IPS-NIHi11 (cell line): Measurements from ENCODE around the gene HIBCH.
"Not testable (repeated sequence)": the region's sequence is repeated elsewhere in the genome, so short reads cannot be mapped to it uniquely, and the experiment has no call there.

Experiments
- DNase-seq: peaks from one replicate; pipeline ENCODE4 v3.0.0; 2012; ENCODE audit warnings: mixed read lengths, low spot score

The HIBCH gene

GRCh38 chr2:190342611-190343010 is 23.0 kb upstream of the HIBCH start:
- no peak for DNase-seq

GRCh38 chr2:190340369-190340768 is 20.7 kb upstream of the HIBCH start:
- DNase-seq: peak; percentile 39

- no peak for DNase-seq
Observed at GRCh38 chr2:190339394-190339793, 19.8 kb upstream of the HIBCH start.

- no peak for DNase-seq
Observed at GRCh38 chr2:190338453-190338852, 18.8 kb upstream of the HIBCH start.

GRCh38 chr2:190336420-190336819 is 16.8 kb upstream of the HIBCH start:
- DNase-seq: no peak

GRCh38 chr2:190335584-190335983 is 16.0 kb upstream of the HIBCH start:
- DNase-seq: not testable (repeated sequence)

GRCh38 chr2:190335225-190335559 is 15.6 kb upstream of the HIBCH start:
- no peak for DNase-seq

- no peak for DNase-seq
Observed at GRCh38 chr2:190334479-190335224, 15.0 kb upstream of the HIBCH start.

GRCh38 chr2:190333928-190334327 is 14.3 kb upstream of the HIBCH start:
- no peak for DNase-seq

- no peak for DNase-seq
Observed at GRCh38 chr2:190333395-190333794, 13.8 kb upstream of the HIBCH start.

GRCh38 chr2:190328573-190329147 is 9.0 kb upstream of the HIBCH start:
- no peak for DNase-seq

- DNase-seq: no peak
Observed at GRCh38 chr2:190327867-190328572, 8.4 kb upstream of the HIBCH start.

- no peak for DNase-seq
Observed at GRCh38 chr2:190325588-190325987, 6.0 kb upstream of the HIBCH start.

GRCh38 chr2:190323406-190323805 is 3.8 kb upstream of the HIBCH start:
- DNase-seq: no peak

- no peak for DNase-seq
Observed at GRCh38 chr2:190320696-190321095, 1.1 kb upstream of the HIBCH start.

GRCh38 chr2:190318931-190319554 is 583 bp downstream of the HIBCH start:
- no peak for DNase-seq

- DNase-seq: no peak
Observed at GRCh38 chr2:190318514-190318913, 1.1 kb downstream of the HIBCH start.

GRCh38 chr2:190315273-190315672 is 4.4 kb downstream of the HIBCH start:
- DNase-seq: no peak

GRCh38 chr2:190313880-190314279 is 5.7 kb downstream of the HIBCH start:
- no peak for DNase-seq

GRCh38 chr2:190312635-190313025 is 7.0 kb downstream of the HIBCH start:
- DNase-seq: not testable (repeated sequence)

GRCh38 chr2:190311893-190312634 is 7.6 kb downstream of the HIBCH start:
- no peak for DNase-seq

GRCh38 chr2:190308031-190308430 is 11.6 kb downstream of the HIBCH start:
- no peak for DNase-seq
